Panc1 (cell line): ENCODE data around the gene TNNI3K. TPM values are rescaled to one million over a fixed set of nuclear protein-coding genes. Genes with fewer than 3 reads are reported as not detected.

Experiments used
- ATAC-seq: fragments of 200-7000 bp; cut with Tn5 transposase; 2 replicates; pipeline ENCODE4 v1.9.1; 2020; ENCODE audit warnings: mild to moderate bottlenecking, moderate library complexity
- BruUV-seq: library from RNA; stranded (reverse); fragments of 400-500 nt; replicated peaks from 2 replicates; lab custom pipeline; 2021; lab: Mats Ljungman, UMichigan
- CTCF ChIA-PET: fragments of 300-600 bp; sonication (Branson Sonifier 250); formaldehyde crosslinking; loops from one replicate; lab custom pipeline; 2022; ENCODE audit warnings: antibody characterized with exemption; lab: Charles Lee
- POLR2A ChIA-PET: fragments of 300-600 bp; sonication (Branson Sonifier 250); formaldehyde crosslinking; loops from one replicate; lab custom pipeline; 2022; ENCODE audit warnings: antibody characterized with exemption; lab: Charles Lee
- DNase-seq: peaks from one replicate; pipeline ENCODE4 v3.0.0-alpha.2; 2010; ENCODE audit warnings: low read depth, low spot score
- H3K27ac ChIP-seq: 2 replicates; pipeline ENCODE4 v1.5.1; 2011; ENCODE audit warnings: mild to moderate bottlenecking, low read length, inconsistent platforms
- H3K27me3 ChIP-seq: fragments of 200-500 bp; sonication (Bioruptor generic); 2 replicates; pipeline ENCODE4 v1.6.0; 2014; ENCODE audit warnings: low read length, inconsistent platforms; ENCODE audit not compliant: control insufficient read depth, insufficient read depth
- H3K36me3 ChIP-seq: fragments of 200-500 bp; sonication (Bioruptor generic); 2 replicates; pipeline ENCODE4 v1.5.1; 2014; ENCODE audit warnings: inconsistent platforms, mild to moderate bottlenecking, low read length, moderate library complexity; ENCODE audit not compliant: control insufficient read depth, insufficient read depth
- H3K4me1 ChIP-seq: 2 replicates; pipeline ENCODE4 v1.5.1; 2011; ENCODE audit warnings: inconsistent platforms, mild to moderate bottlenecking, low read length, moderate library complexity; ENCODE audit not compliant: control insufficient read depth, insufficient read depth
- H3K4me3 ChIP-seq, 2 experiments: 2 replicates each; pipeline ENCODE4 v1.5.1; 2011 to 2012; ENCODE audit warnings: low read depth in 2 of 2, low read length in 2 of 2, mild to moderate bottlenecking in 2 of 2, inconsistent platforms in 1 of 2, moderate library complexity in 1 of 2
- H3K9me3 ChIP-seq: fragments of 200-500 bp; sonication (Bioruptor generic); 2 replicates; pipeline ENCODE4 v1.5.1; 2014; ENCODE audit warnings: low read depth, mild to moderate bottlenecking, inconsistent platforms, low read length, moderate library complexity; ENCODE audit not compliant: control insufficient read depth, insufficient read depth
- POLR2AphosphoS5 ChIP-seq: IDR thresholded peaks from 2 replicates; pipeline ENCODE4 v1.6.1; 2012; ENCODE audit warnings: mild to moderate bottlenecking, low read depth, low read length, moderate library complexity
- SIN3A ChIP-seq: IDR thresholded peaks from 2 replicates; pipeline ENCODE4 v1.6.1; 2012; ENCODE audit warnings: low read depth, mild to moderate bottlenecking, low read length, moderate library complexity, borderline replicate concordance; ENCODE audit not compliant: insufficient read depth
- TCF7L2 ChIP-seq: IDR thresholded peaks from 2 replicates; pipeline ENCODE4 v1.6.1; 2011; ENCODE audit warnings: mild to moderate bottlenecking, low read depth, low read length, inconsistent platforms
- in situ Hi-C: cut with HindIII; loops from 2 replicates; pipeline ENCODE4 v1.10.0; 2016; ENCODE audit warnings: low sequenced_read_pairs, low pct_unique_long_range_greater_than_20kb
- intact Hi-C: fragments of 100-400 bp; cut with micrococcal nuclease; formaldehyde crosslinking; loops from one replicate; pipeline ENCODE4 v1.10.0; 2022; ENCODE audit not compliant: unreplicated experiment
- total RNA-seq: library from RNA; stranded (reverse); gene quantifications from one replicate; pipeline ENCODE4 v1.2.1, GENCODE V29; 2021; ENCODE audit not compliant: unreplicated experiment
- TF ChIP-seq, protein P1 (sequence below): fragments of 450-650 bp; IDR thresholded peaks from 2 replicates; pipeline ENCODE4 v1.5.1; 2017; ENCODE audit warnings: mild to moderate bottlenecking
- TF ChIP-seq, protein P2 (sequence below), 2 experiments: IDR thresholded peaks; 2 replicates each; pipeline ENCODE4 v1.6.1; 2011 to 2012; ENCODE audit warnings: low read depth in 2 of 2, control low read depth in 1 of 2, low read length in 1 of 2, mild to moderate bottlenecking in 1 of 2, moderate library complexity in 1 of 2; ENCODE audit not compliant: insufficient read depth in 1 of 2

The TNNI3K gene
- total RNA-seq, 1 experiment from 2014 or later: not detected

DNA sequence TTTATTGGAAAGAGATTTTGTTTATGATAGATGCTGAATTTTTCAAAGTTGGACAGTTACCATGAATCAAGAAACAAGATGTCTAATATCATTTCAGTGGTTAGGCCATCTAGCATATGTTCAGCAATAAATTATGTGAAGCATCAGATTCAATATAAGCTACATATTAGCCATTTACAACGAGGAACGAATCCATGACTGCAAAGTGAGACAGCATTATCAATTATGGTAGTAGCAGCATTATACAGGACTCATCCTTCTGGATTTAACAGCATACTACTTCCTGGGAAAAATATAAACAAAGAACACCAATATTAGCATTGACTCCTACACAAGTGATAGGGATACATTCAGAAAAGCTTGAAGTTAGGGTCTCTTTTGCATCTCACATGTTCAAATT lies 218.1 kb downstream of the TNNI3K start:
- Histone ChIP-seq H3K27me3 (no peaks in the 10 kb centered on the region), H3K27ac (no peak overlapping the region), H3K9me3 (no peaks in the 10 kb centered on the region), H3K36me3 (no peaks in the 10 kb centered on the region), H3K4me3 (no peak overlapping the region), H3K4me1 (no peaks in the 10 kb centered on the region)
- ATAC-seq (no peak), DNase-seq (no peak)
- no TSS peak for BruUV-seq
- in situ Hi-C loops (no loop called here), intact Hi-C loops (no loop called here)
- CTCF ChIA-PET: no interaction called here
- POLR2A ChIA-PET: no interaction called here
- TF ChIP-seq SIN3A (no peak), POLR2AphosphoS5 (no peak), TCF7L2 (no peak)
- TF ChIP-seq, protein P1, sequence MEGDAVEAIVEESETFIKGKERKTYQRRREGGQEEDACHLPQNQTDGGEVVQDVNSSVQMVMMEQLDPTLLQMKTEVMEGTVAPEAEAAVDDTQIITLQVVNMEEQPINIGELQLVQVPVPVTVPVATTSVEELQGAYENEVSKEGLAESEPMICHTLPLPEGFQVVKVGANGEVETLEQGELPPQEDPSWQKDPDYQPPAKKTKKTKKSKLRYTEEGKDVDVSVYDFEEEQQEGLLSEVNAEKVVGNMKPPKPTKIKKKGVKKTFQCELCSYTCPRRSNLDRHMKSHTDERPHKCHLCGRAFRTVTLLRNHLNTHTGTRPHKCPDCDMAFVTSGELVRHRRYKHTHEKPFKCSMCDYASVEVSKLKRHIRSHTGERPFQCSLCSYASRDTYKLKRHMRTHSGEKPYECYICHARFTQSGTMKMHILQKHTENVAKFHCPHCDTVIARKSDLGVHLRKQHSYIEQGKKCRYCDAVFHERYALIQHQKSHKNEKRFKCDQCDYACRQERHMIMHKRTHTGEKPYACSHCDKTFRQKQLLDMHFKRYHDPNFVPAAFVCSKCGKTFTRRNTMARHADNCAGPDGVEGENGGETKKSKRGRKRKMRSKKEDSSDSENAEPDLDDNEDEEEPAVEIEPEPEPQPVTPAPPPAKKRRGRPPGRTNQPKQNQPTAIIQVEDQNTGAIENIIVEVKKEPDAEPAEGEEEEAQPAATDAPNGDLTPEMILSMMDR: no peak
- TF ChIP-seq, protein P2, sequence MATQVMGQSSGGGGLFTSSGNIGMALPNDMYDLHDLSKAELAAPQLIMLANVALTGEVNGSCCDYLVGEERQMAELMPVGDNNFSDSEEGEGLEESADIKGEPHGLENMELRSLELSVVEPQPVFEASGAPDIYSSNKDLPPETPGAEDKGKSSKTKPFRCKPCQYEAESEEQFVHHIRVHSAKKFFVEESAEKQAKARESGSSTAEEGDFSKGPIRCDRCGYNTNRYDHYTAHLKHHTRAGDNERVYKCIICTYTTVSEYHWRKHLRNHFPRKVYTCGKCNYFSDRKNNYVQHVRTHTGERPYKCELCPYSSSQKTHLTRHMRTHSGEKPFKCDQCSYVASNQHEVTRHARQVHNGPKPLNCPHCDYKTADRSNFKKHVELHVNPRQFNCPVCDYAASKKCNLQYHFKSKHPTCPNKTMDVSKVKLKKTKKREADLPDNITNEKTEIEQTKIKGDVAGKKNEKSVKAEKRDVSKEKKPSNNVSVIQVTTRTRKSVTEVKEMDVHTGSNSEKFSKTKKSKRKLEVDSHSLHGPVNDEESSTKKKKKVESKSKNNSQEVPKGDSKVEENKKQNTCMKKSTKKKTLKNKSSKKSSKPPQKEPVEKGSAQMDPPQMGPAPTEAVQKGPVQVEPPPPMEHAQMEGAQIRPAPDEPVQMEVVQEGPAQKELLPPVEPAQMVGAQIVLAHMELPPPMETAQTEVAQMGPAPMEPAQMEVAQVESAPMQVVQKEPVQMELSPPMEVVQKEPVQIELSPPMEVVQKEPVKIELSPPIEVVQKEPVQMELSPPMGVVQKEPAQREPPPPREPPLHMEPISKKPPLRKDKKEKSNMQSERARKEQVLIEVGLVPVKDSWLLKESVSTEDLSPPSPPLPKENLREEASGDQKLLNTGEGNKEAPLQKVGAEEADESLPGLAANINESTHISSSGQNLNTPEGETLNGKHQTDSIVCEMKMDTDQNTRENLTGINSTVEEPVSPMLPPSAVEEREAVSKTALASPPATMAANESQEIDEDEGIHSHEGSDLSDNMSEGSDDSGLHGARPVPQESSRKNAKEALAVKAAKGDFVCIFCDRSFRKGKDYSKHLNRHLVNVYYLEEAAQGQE (IDR thresholded peaks at IDR 0.05; ENCODE audit: insufficient read depth in 1 of 2, low read depth in 2 of 2, low read length in 1 of 2): no peak

DNA sequence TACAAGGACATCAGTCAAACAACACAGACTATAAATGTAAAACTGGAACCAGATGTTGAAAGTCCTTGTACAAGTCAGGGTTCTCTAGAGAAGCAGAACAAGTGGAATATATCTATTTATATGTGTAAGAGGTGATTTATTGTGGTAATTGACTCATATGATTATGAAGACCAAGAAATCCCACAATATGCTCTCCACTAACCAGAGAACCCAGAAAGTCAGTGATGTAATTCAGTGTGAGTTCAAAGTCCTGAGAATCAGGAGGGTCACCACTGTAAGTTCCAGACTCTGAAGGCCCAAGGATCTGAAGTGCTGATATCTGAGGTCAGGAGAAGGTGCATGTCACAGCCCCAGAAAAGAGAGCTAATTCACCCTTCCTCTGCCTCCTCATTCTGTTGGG lies 220.2 kb downstream of the TNNI3K start:
- ChIA-PET POLR2A (no interaction called here), CTCF (no interaction called here)
- no TSS peak for BruUV-seq
- DNase-seq (no peak), ATAC-seq (no peak)
- intact Hi-C loops (no loop called here), in situ Hi-C loops (no loop called here)
- Histone ChIP-seq H3K27me3 (no peaks in the 10 kb centered on the region), H3K4me1 (no peaks in the 10 kb centered on the region), H3K9me3 (no peaks in the 10 kb centered on the region), H3K36me3 (no peaks in the 10 kb centered on the region), H3K4me3 (no peak overlapping the region), H3K27ac (no peak overlapping the region)
- TF ChIP-seq, protein P1: no peak
- no peak for TF ChIP-seq TCF7L2
- TF ChIP-seq, protein P2 (IDR thresholded peaks at IDR 0.05; ENCODE audit: insufficient read depth in 1 of 2, low read depth in 2 of 2, low read length in 1 of 2): no peak
- TF ChIP-seq POLR2AphosphoS5: no peak
- no peak for TF ChIP-seq SIN3A
